GM12864 (cell line): ENCODE data around the gene LSAMP.

Experiments used
- DNase-seq: peaks from one replicate; pipeline ENCODE4 v3.0.0-alpha.2; 2011; ENCODE audit warnings: low read depth
- H3K4me3 ChIP-seq: 2 replicates; pipeline ENCODE4 v1.5.1; 2011; ENCODE audit warnings: mild to moderate bottlenecking, low read depth, low read length, control low read depth
- TF ChIP-seq, protein P1 (sequence below): IDR thresholded peaks from 2 replicates; pipeline ENCODE4 v1.5.1; 2011; ENCODE audit warnings: low read depth, mild to moderate bottlenecking, moderate library complexity, low read length, control low read depth, inconsistent platforms; ENCODE audit errors: missing control alignments

LSAMP gene

GRCh38 chr3:116112696-116113095, 332.6 kb downstream of the LSAMP start:
- TF ChIP-seq, protein P1, sequence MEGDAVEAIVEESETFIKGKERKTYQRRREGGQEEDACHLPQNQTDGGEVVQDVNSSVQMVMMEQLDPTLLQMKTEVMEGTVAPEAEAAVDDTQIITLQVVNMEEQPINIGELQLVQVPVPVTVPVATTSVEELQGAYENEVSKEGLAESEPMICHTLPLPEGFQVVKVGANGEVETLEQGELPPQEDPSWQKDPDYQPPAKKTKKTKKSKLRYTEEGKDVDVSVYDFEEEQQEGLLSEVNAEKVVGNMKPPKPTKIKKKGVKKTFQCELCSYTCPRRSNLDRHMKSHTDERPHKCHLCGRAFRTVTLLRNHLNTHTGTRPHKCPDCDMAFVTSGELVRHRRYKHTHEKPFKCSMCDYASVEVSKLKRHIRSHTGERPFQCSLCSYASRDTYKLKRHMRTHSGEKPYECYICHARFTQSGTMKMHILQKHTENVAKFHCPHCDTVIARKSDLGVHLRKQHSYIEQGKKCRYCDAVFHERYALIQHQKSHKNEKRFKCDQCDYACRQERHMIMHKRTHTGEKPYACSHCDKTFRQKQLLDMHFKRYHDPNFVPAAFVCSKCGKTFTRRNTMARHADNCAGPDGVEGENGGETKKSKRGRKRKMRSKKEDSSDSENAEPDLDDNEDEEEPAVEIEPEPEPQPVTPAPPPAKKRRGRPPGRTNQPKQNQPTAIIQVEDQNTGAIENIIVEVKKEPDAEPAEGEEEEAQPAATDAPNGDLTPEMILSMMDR, result no peak
- no peak for DNase-seq
- H3K4me3 ChIP-seq, result no peak overlapping the region

DNA sequence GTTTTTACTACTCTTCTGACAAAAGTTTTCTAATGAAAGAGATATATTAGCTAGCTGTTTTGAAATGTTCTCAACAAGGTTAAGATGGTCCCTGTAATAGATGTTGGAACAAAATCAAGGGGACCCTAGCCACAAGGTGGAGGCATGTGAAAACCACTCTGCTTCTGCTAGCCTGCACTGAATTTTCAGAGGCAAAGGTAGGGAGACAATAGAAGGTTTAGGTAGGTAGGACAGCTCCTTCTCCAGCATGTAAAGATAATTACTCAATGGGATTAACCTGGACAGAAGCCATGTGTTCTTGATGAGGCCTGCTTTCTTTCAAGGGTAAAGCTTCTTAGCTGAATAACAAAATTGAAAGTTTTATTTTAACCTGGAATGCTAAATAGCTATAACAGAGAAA, 333.5 kb downstream of the LSAMP start:
- no peak overlapping the region for H3K4me3 ChIP-seq
- TF ChIP-seq, protein P1, result no peak
- DNase-seq, result no peak

DNA sequence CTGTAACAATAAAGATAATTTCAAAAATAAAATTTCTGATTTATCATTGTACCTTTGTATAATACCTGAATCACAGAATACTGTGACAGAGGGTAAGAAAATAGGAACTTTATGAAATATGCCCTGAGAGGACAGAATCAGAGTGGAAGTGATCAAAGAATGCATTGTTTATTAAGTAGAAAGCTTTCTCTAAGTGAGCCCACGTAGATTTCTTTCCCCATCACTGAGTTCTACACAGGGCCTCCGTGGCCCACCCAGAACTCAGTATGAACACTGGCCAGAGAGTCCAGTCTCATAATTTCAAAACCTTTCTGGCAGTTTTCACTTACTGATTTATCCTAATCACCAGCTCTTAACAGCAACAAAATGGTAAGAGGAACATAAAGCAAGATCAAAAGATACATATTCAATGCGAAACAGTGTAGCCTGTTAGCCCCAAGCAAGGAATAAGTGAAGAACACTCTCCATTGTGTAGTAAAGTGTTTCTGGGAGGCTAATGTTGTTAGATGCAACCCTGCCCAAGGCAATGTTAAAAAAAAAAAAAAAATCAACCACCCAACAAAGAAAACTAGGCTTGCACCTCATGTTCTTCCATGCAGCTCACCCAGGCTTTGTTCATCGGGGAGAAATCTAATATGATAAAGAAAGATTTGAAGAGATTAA, 341.3 kb downstream of the LSAMP start:
- DNase-seq, result no peak
- no peak overlapping the region for H3K4me3 ChIP-seq
- TF ChIP-seq, protein P1, result no peak

DNA sequence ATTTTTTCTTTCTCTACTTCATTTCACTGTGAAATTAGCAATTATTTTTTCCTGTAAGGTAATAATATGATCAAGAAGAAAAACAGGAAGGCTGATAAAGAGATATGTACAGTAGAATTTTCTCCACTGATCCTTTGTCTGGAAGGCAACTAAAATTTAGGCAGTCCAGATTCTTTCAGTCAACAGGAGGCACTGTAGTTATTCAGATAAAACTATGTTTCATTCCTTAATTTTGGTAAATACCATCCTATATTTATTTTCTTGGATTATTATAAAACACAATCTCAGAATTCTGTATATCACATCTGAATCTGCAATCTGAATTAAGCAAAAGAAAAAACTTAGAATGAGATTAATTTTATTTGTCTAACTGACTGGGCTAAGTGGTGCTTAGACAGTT, 343.2 kb downstream of the LSAMP start:
- no peak overlapping the region for H3K4me3 ChIP-seq
- no peak for DNase-seq
- TF ChIP-seq, protein P1, result no peak

- H3K4me3 ChIP-seq, result no peak overlapping the region
- TF ChIP-seq, protein P1, result no peak
- DNase-seq, result no peak
Observed at GRCh38 chr3:116097226-116097625, 348.1 kb downstream of the LSAMP start.

GRCh38 chr3:116096631-116097030, 348.7 kb downstream of the LSAMP start:
- TF ChIP-seq, protein P1, result no peak
- no peak overlapping the region for H3K4me3 ChIP-seq
- DNase-seq, result no peak

DNA sequence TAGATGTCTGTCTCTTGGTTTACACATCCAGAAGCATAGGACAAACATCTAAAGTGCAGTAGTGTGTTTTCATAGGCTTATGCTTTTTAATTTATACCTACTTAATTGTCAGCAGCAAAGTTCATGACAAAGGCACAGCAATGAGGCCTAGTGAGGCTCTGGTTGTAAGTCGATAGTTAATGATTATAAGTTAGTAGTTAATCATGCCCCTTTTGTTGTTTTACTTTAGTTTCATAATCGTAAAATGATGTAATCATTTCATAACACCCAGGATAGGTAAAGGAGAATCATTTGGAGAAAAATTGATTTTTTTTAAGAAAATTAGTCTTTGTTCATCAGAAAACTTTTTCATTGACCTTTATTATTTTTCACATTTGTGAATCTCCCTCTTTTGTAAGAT, 351.9 kb downstream of the LSAMP start:
- no peak overlapping the region for H3K4me3 ChIP-seq
- DNase-seq, result no peak
- TF ChIP-seq, protein P1, result no peak
